H1 (cell line): ENCODE measurements around the gene FGR. TPM values are rescaled to one million over a fixed set of nuclear protein-coding genes. Genes with fewer than 3 reads are reported as not detected.

Experiments
- CTCF ChIA-PET: fragments of 300-600 bp; sonication (Branson Sonifier 250); formaldehyde crosslinking; loops from one replicate; lab custom pipeline; 2021; ENCODE audit not compliant: partially characterized antibody; lab: Charles Lee
- POLR2A ChIA-PET: fragments of 300-600 bp; sonication (Branson Sonifier 250); formaldehyde crosslinking; loops from one replicate; lab custom pipeline; 2021; ENCODE audit warnings: inconsistent platforms; ENCODE audit not compliant: partially characterized antibody; lab: Charles Lee
- DNase-seq, 2 experiments: peaks; one replicate each; pipeline versions ENCODE4 v3.0.0 to v3.0.0-alpha.2; 2010 to 2022; ENCODE audit warnings: low spot score in 2 of 2, low read depth in 1 of 2, mixed read lengths in 1 of 2
- FAIRE-seq: peaks from 2 replicates; lab custom pipeline; 2011; peaks lifted over from hg19 to GRCh38; lab: Jason Lieb, UNC
- H2AFZ ChIP-seq: 2 replicates; pipeline ENCODE4 v1.8.1; 2012; ENCODE audit warnings: low read length, inconsistent platforms
- H2AK5ac ChIP-seq: 2 replicates; pipeline ENCODE4 v1.6.1; 2013; ENCODE audit warnings: low read depth, low read length
- H2BK120ac ChIP-seq: replicated peaks from 2 replicates; pipeline ENCODE3; 2013; ENCODE audit warnings: low read depth, low read length, inconsistent platforms
- H2BK12ac ChIP-seq: 2 replicates; pipeline ENCODE4 v1.6.1; 2013; ENCODE audit warnings: low read depth, low read length
- H2BK15ac ChIP-seq: 2 replicates; pipeline ENCODE4 v1.6.1; 2013; ENCODE audit warnings: low read length
- H2BK20ac ChIP-seq: 2 replicates; pipeline ENCODE4 v1.6.1; 2013; ENCODE audit warnings: low read length
- H2BK5ac ChIP-seq: 2 replicates; pipeline ENCODE4 v1.6.1; 2013; ENCODE audit warnings: low read depth, low read length
- H3K14ac ChIP-seq: 2 replicates; pipeline ENCODE4 v1.6.1; 2013; ENCODE audit warnings: inconsistent platforms; ENCODE audit not compliant: insufficient read length
- H3K18ac ChIP-seq: 2 replicates; pipeline ENCODE4 v1.6.1; 2013; ENCODE audit warnings: low read length; ENCODE audit errors: extremely low read depth
- H3K23ac ChIP-seq: 2 replicates; pipeline ENCODE4 v1.6.1; 2013; ENCODE audit warnings: inconsistent platforms; ENCODE audit not compliant: insufficient read length
- H3K23me2 ChIP-seq: 2 replicates; pipeline ENCODE4 v1.6.1; 2013; ENCODE audit warnings: low read depth, low read length
- H3K27ac ChIP-seq: 2 replicates; pipeline ENCODE4 v1.6.1; 2011; ENCODE audit warnings: low read depth, low read length, inconsistent platforms
- H3K27me3 ChIP-seq, 4 experiments: replicated peaks in 1 of 4; 1 replicate in 1 of 4; 2 replicates in 3 of 4; pipeline versions ENCODE4 v1.6.1 to v1.8.1; 2011 to 2013; ENCODE audit warnings: low read length in 3 of 4, mild to moderate bottlenecking in 3 of 4, inconsistent platforms in 2 of 4, mixed read lengths in 2 of 4, moderate library complexity in 1 of 4; ENCODE audit not compliant: control insufficient read depth in 3 of 4, insufficient read depth in 3 of 4; ENCODE audit errors: extremely low read depth in 1 of 4
- H3K36me3 ChIP-seq, 4 experiments: 2 replicates each; pipeline versions ENCODE4 v1.6.1 to v1.8.1; 2011 to 2013; ENCODE audit warnings: mild to moderate bottlenecking in 4 of 4, low read length in 3 of 4, moderate library complexity in 2 of 4, control low read depth in 1 of 4, inconsistent platforms in 1 of 4; ENCODE audit not compliant: insufficient read depth in 4 of 4, control insufficient read depth in 2 of 4
- H3K4ac ChIP-seq: replicated peaks from 2 replicates; pipeline ENCODE3; 2013; ENCODE audit warnings: low read length, low read depth, mixed read lengths, inconsistent platforms; ENCODE audit not compliant: insufficient read length
- H3K4me1 ChIP-seq, 4 experiments: replicated peaks in 1 of 4; 1 replicate in 1 of 4; 2 replicates in 3 of 4; pipeline versions ENCODE4 v1.6.1 to v1.8.1; 2011 to 2013; ENCODE audit warnings: low read length in 3 of 4, inconsistent platforms in 2 of 4, mixed read lengths in 1 of 4; ENCODE audit not compliant: insufficient read depth in 4 of 4, control insufficient read depth in 3 of 4
- H3K4me2 ChIP-seq, 2 experiments: 2 replicates each; pipeline versions ENCODE4 v1.6.1 to v1.8.1; 2011 to 2013; ENCODE audit warnings: low read depth in 2 of 2, low read length in 2 of 2, control low read depth in 1 of 2, inconsistent platforms in 1 of 2, mild to moderate bottlenecking in 1 of 2; ENCODE audit not compliant: insufficient read depth in 1 of 2
- H3K4me3 ChIP-seq, 4 experiments: fragments of 200-600, 300-600 bp in 1 of 4; sonication (generic), shearing (Covaris generic), sonication (Bioruptor Twin) in 1 of 4; 2 replicates each; pipeline versions ENCODE4 v1.5.1 to v1.8.1; 2011 to 2016; ENCODE audit warnings: low read length in 4 of 4, low read depth in 3 of 4, control low read depth in 2 of 4, inconsistent platforms in 2 of 4, mild to moderate bottlenecking in 2 of 4, mixed read lengths in 1 of 4, moderate library complexity in 1 of 4; ENCODE audit not compliant: insufficient read depth in 2 of 4; ENCODE audit errors: extremely low read depth in 1 of 4
- H3K56ac ChIP-seq: replicated peaks from 2 replicates; pipeline ENCODE3; 2013; ENCODE audit warnings: low read depth, mild to moderate bottlenecking, mixed read lengths, low read length, inconsistent platforms; ENCODE audit not compliant: insufficient read length
- H3K79me1 ChIP-seq: 2 replicates; pipeline ENCODE4 v1.6.1; 2013; ENCODE audit warnings: low read depth, low read length, control low read depth
- H3K79me2 ChIP-seq, 2 experiments: 2 replicates each; pipeline versions ENCODE4 v1.6.1 to v1.8.1; 2012 to 2013; ENCODE audit warnings: low read length in 2 of 2, mild to moderate bottlenecking in 2 of 2, inconsistent platforms in 1 of 2; ENCODE audit not compliant: insufficient read depth in 2 of 2, control insufficient read depth in 1 of 2
- H3K9ac ChIP-seq, 4 experiments: replicated peaks in 1 of 4; 1 replicate in 1 of 4; 2 replicates in 3 of 4; pipeline versions ENCODE4 v1.6.1 to v1.8.1; 2011 to 2013; ENCODE audit warnings: low read depth in 3 of 4, low read length in 3 of 4, control low read depth in 2 of 4, mild to moderate bottlenecking in 2 of 4, moderate library complexity in 2 of 4, inconsistent platforms in 1 of 4; ENCODE audit errors: extremely low read depth in 1 of 4
- H3K9me3 ChIP-seq, 2 experiments: 2 replicates each; pipeline versions ENCODE4 v1.6.1 to v1.8.1; 2012 to 2013; ENCODE audit warnings: mild to moderate bottlenecking in 2 of 2, moderate library complexity in 2 of 2, control low read depth in 1 of 2, inconsistent platforms in 1 of 2, low read depth in 1 of 2, low read length in 1 of 2, mixed read lengths in 1 of 2; ENCODE audit not compliant: insufficient read depth in 2 of 2
- H4K20me1 ChIP-seq, 2 experiments: replicated peaks in 1 of 2; 2 replicates each; pipeline versions ENCODE3 to v1.8.1; 2011 to 2013; ENCODE audit warnings: inconsistent platforms in 2 of 2, low read length in 2 of 2, mild to moderate bottlenecking in 1 of 2; ENCODE audit not compliant: insufficient read depth in 2 of 2, control insufficient read depth in 1 of 2
- H4K5ac ChIP-seq: 2 replicates; pipeline ENCODE4 v1.6.1; 2013; ENCODE audit warnings: low read length, low read depth, mixed read lengths, inconsistent platforms; ENCODE audit not compliant: insufficient read length
- H4K8ac ChIP-seq: 2 replicates; pipeline ENCODE4 v1.8.0; 2013; ENCODE audit warnings: mild to moderate bottlenecking, moderate library complexity, low read length, inconsistent platforms; ENCODE audit not compliant: insufficient read depth; ENCODE audit errors: extremely low read depth
- H4K91ac ChIP-seq: replicated peaks from 2 replicates; pipeline ENCODE3; 2013; ENCODE audit warnings: low read length, mixed read lengths, inconsistent platforms; ENCODE audit not compliant: insufficient read length
- BCL11A ChIP-seq, 2 experiments: IDR thresholded peaks; one replicate each; pipeline ENCODE4 v1.6.1; 2011; ENCODE audit warnings: low read depth in 2 of 2, low read length in 2 of 2, mild to moderate bottlenecking in 2 of 2
- CHD1 ChIP-seq: IDR thresholded peaks from 2 replicates; pipeline ENCODE4 v1.6.1; 2012; ENCODE audit warnings: low read depth, low read length, improper control_type of control experiment
- CHD2 ChIP-seq: IDR thresholded peaks from 2 replicates; pipeline ENCODE4 v1.6.1; 2012; ENCODE audit warnings: low read length, improper control_type of control experiment
- FOSL1 ChIP-seq: IDR thresholded peaks from 2 replicates; pipeline ENCODE4 v1.6.1; 2011; ENCODE audit warnings: mild to moderate bottlenecking, low read depth, low read length, moderate library complexity; ENCODE audit not compliant: insufficient read depth
- RFX5 ChIP-seq: IDR thresholded peaks from 2 replicates; pipeline ENCODE4 v1.6.1; 2011; ENCODE audit warnings: low read depth, low read length, improper control_type of control experiment, borderline replicate concordance
- SIRT6 ChIP-seq: IDR thresholded peaks from one replicate; pipeline ENCODE4 v1.7.1; 2012; ENCODE audit warnings: low read length, inconsistent platforms
- SP4 ChIP-seq: IDR thresholded peaks from 2 replicates; pipeline ENCODE4 v1.6.1; 2012; ENCODE audit warnings: low read length, inconsistent platforms
- TAF7 ChIP-seq: optimal IDR thresholded peaks from 2 replicates; pipeline ENCODE3; 2011; ENCODE audit warnings: low read depth, mild to moderate bottlenecking, inconsistent platforms, low read length, moderate library complexity, borderline replicate concordance
- TBP ChIP-seq: IDR thresholded peaks from 2 replicates; pipeline ENCODE4 v1.6.1; 2011; ENCODE audit warnings: low read depth, low read length, improper control_type of control experiment
- TEAD4 ChIP-seq: IDR thresholded peaks from 2 replicates; pipeline ENCODE4 v1.6.1; 2012; ENCODE audit warnings: low read depth, low read length, inconsistent platforms, mixed read lengths
- WGBS, 2 experiments: shearing (Covaris generic) in 1 of 2; methylation state at CpG; one replicate each; pipeline versions ENCODE4 v1.1.6 to v1.1.7; 2013 to 2015; ENCODE audit warnings: low lambda C conversion rate in 2 of 2, mixed read lengths in 2 of 2, inconsistent platforms in 1 of 2, low coverage in 1 of 2, missing lambda C conversion rate in 1 of 2; ENCODE audit not compliant: insufficient replicate concordance in 2 of 2, insufficient coverage in 1 of 2, insufficient read length in 1 of 2; ENCODE audit errors: extremely low coverage in 1 of 2, missing lambda C conversion rate in 1 of 2; 5-methylcytosine and 5-hydroxymethylcytosine counted together
- polyA plus RNA-seq, 7 experiments: library from polyadenylated mRNA; depleted of rRNA in 3 of 7; stranded (reverse) in 5 of 7; unstranded in 2 of 7; fragments of >200 nt in 5 of 7; fragments of 200-250 nt in 2 of 7; gene quantifications; 1 replicate in 5 of 7; 2 replicates in 1 of 7; 4 replicates in 1 of 7; pipeline versions ENCODE4 v1.2.1 to v1.2.3, GENCODE V29; 2011 to 2013; ENCODE audit warnings: missing spikeins in 2 of 7, mixed read lengths in 2 of 7
- total RNA-seq: library from RNA; stranded (reverse); fragmentation: NEBNext Ultra II Directional; extraction: Animal tissue kit (Norgen Biotek cat#: 25700); gene quantifications from 2 replicates; pipeline ENCODE4 v1.2.1, GENCODE V29; 2021

The FGR gene
- total and polyA plus RNA-seq, 2 of the 8 experiments (the other 6 are each of a cell fraction or from before 2014, with no cell fraction given): 0.22 to 0.95 TPM

DNA sequence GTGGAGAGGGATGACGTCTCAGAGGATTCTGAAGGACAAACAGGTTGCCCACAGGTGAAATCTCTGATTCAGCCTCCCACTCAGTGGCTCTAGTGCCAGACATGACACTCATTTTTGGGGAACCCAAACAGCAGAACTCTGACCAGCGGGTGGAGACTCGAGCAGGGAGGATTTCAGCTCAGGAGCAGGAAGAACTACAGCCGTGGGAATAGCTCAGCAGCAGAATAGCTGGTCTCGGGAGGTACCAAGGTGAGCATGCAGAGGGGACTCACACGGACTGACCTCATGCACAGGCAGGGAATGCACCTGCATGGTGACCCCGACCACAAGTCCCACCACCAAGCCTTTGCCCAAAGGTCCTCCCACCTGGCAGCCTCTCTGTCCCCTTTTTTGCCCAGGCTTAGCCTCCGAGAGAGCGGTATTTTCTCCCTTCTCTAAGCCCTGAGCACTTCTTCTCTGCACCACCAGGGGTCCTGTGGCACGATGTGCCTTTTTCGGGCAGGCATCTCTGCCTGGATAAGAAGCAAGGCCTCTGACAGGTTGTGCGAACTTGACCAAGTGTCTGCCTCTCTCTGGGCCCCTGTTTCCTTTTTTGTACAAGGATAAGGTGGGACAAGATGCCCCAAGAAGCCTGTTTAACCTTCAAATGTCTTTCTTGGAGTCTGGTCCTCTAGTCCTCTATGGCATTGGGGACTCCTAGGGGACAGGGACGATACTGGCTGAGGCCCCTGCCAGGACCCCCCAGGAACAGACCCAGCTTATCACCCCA is 8.8 kb upstream of the FGR start:
- Histone ChIP-seq H3K18ac (peak overlapping the region; percentile 71; the same call in 1 of the 2 replicates), H3K36me3 (no peaks in the 10 kb centered on the region), H3K9me3 (no peaks in the 10 kb centered on the region), H2AFZ (peak overlapping the region; percentile 75), H4K20me1 (no peaks in the 10 kb centered on the region), H3K14ac (no peak overlapping the region), H3K79me2 (no peaks in the 10 kb centered on the region), H3K79me1 (no peaks in the 10 kb centered on the region), H3K4me3 (no peak overlapping the region), H3K23me2 (no peaks in the 10 kb centered on the region), H2BK15ac (no peak overlapping the region; the same call in 1 of the 2 replicates), H2BK12ac (peak overlapping the region; percentile 2; the same call in 1 of the 2 replicates), H3K23ac (no peak overlapping the region), H2BK120ac (no peak overlapping the region), H3K56ac (no peak overlapping the region), H2BK20ac (no peak overlapping the region; the same call in none of the 2 replicates), H3K4ac (no peak overlapping the region), H3K4me2 (peak overlapping the region; percentile 1 to 47; a peak in 2 of 4 replicates), H4K5ac (no peak overlapping the region), H3K27ac (no peak overlapping the region), H3K27me3 (no peaks in the 10 kb centered on the region), H2AK5ac (no peak overlapping the region), H3K9ac (no peak overlapping the region), H3K4me1 (peaks cover 0 to 5% (median 1%) of the 10 kb centered on the region in 4 experiments; a peak in 4 of 7 replicates), H2BK5ac (no peak overlapping the region), H4K8ac (no peak overlapping the region), H4K91ac (peak overlapping the region; percentile 2)
- FAIRE-seq (peak; percentile 89), DNase-seq (peak in 1 of 2 experiments; percentile 83)
- 45% methylated on average over 13 of the region's 13 CpGs; no CpG with 5 or more reads in 1 of the 2 experiments for WGBS, 2 experiments
- CTCF ChIA-PET: interaction anchor here (0.5 to 2.8 kb wide), 21 partner anchors 8 to 358 kb away, joined by 3 to 30 read pairs (median 4); no protein-coding TSS in a partner anchor
- POLR2A ChIA-PET: interaction anchor here (0.6 to 1.5 kb wide), 2 partner anchors 12 to 37 kb away, joined by 3 read pairs; no protein-coding TSS in a partner anchor
- no peak for TF ChIP-seq CHD1
- TF ChIP-seq BCL11A (IDR thresholded peaks at IDR 0.05; ENCODE audit: low read depth in 2 of 2, low read length in 2 of 2): no peak
- TF ChIP-seq SIRT6: no peak
- no peak for TF ChIP-seq SP4
- no peak for TF ChIP-seq TBP
- peak; percentile 27; the same call in 1 of the 2 replicates for TF ChIP-seq CHD2
- TF ChIP-seq TEAD4: 0 out of 2 replicates have a peak, but pooled peaks have one; percentile 25
- no peak for TF ChIP-seq TAF7
- TF ChIP-seq RFX5: no peak
- TF ChIP-seq FOSL1: no peak
